ENCODE data around the gene CACNA1D.

DNA sequence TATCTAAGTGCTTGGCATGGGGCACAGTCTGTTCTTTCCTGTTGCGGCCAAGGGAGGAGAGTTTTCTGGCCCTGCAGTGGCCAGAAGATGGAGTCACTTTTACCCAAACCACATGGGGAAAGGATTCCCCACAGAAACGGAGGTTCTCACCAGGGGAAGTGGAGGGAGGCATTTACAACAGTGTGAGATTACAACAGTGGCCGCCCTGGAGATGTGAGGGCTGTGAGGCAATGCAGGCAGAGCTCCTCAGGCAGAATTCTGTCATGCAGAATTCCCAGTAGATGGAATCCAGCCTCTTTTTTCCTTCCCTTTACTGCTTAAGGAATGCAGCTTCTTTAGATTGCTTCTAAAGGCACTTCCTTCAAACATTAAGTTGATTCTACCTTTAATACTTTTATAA, 83.1 kb downstream of the CACNA1D start:
- TF ChIP-seq, protein P1, sequence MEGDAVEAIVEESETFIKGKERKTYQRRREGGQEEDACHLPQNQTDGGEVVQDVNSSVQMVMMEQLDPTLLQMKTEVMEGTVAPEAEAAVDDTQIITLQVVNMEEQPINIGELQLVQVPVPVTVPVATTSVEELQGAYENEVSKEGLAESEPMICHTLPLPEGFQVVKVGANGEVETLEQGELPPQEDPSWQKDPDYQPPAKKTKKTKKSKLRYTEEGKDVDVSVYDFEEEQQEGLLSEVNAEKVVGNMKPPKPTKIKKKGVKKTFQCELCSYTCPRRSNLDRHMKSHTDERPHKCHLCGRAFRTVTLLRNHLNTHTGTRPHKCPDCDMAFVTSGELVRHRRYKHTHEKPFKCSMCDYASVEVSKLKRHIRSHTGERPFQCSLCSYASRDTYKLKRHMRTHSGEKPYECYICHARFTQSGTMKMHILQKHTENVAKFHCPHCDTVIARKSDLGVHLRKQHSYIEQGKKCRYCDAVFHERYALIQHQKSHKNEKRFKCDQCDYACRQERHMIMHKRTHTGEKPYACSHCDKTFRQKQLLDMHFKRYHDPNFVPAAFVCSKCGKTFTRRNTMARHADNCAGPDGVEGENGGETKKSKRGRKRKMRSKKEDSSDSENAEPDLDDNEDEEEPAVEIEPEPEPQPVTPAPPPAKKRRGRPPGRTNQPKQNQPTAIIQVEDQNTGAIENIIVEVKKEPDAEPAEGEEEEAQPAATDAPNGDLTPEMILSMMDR (IDR thresholded peaks at IDR 0.05): no peak
- TF ChIP-seq POLR2AphosphoS5 (IDR thresholded peaks at IDR 0.05) (no peak), POLR2A (IDR thresholded peaks at IDR 0.05; ENCODE audit: low read depth) (no peak)

All from esophagus muscularis mucosa (tissue), 3 donors.